Measurements from ENCODE around the gene LRP11.

The LRP11 gene

GRCh38 chr6:149863698-149864577, at the start of gene LRP11 (continued):
- TF ChIP-seq ZNF362 (tag by site-specific recombination; IDR thresholded peaks at IDR 0.05): no peak
- no peak for TF ChIP-seq PRDM1 (tag by site-specific recombination; IDR thresholded peaks at IDR 0.05)
- TF ChIP-seq PRDM4 (tag by site-specific recombination; IDR thresholded peaks at IDR 0.05): no peak
- TF ChIP-seq IKZF3 (tag by site-specific recombination; IDR thresholded peaks at IDR 0.05): 0 out of 2 replicates have a peak, but pooled peaks have one; percentile 21
- TF ChIP-seq ZNF146 (tag by site-specific recombination; IDR thresholded peaks at IDR 0.05): no peak
- TF ChIP-seq ZBTB48 (tag by site-specific recombination; IDR thresholded peaks at IDR 0.05): no peak; the same call in 1 of the 2 replicates
- no peak for TF ChIP-seq GLI4 (tag by site-specific recombination; IDR thresholded peaks at IDR 0.05)
- TF ChIP-seq ZNF2 (tag by site-specific recombination; IDR thresholded peaks at IDR 0.05): 0 out of 2 replicates have a peak, but pooled peaks have one; percentile 55
- TF ChIP-seq, protein P1, sequence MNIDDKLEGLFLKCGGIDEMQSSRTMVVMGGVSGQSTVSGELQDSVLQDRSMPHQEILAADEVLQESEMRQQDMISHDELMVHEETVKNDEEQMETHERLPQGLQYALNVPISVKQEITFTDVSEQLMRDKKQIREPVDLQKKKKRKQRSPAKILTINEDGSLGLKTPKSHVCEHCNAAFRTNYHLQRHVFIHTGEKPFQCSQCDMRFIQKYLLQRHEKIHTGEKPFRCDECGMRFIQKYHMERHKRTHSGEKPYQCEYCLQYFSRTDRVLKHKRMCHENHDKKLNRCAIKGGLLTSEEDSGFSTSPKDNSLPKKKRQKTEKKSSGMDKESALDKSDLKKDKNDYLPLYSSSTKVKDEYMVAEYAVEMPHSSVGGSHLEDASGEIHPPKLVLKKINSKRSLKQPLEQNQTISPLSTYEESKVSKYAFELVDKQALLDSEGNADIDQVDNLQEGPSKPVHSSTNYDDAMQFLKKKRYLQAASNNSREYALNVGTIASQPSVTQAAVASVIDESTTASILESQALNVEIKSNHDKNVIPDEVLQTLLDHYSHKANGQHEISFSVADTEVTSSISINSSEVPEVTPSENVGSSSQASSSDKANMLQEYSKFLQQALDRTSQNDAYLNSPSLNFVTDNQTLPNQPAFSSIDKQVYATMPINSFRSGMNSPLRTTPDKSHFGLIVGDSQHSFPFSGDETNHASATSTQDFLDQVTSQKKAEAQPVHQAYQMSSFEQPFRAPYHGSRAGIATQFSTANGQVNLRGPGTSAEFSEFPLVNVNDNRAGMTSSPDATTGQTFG (tag by site-specific recombination; IDR thresholded peaks at IDR 0.05; ENCODE audit: borderline replicate concordance): no peak
- TF ChIP-seq KLF17 (tag by site-specific recombination; IDR thresholded peaks at IDR 0.05): peak; percentile 89; the same call in 1 of the 2 replicates
- TF ChIP-seq KLF10 (tag by site-specific recombination; IDR thresholded peaks at IDR 0.05): peak; percentile 76; the same call in 1 of the 2 replicates
- TF ChIP-seq GFI1B (tag by site-specific recombination; IDR thresholded peaks at IDR 0.05): no peak
- peak; percentile 78; the same call in 1 of the 2 replicates for TF ChIP-seq KLF8 (tag by site-specific recombination; IDR thresholded peaks at IDR 0.05)
- no peak for TF ChIP-seq ZNF624 (tag by site-specific recombination; IDR thresholded peaks at IDR 0.05)
- no peak for TF ChIP-seq ZNF571 (tag by site-specific recombination; IDR thresholded peaks at IDR 0.05)
- TF ChIP-seq ZFP37 (tag by site-specific recombination; IDR thresholded peaks at IDR 0.05): 0 out of 2 replicates have a peak, but pooled peaks have one; percentile 37
- no peak for TF ChIP-seq ZNF112 (tag by site-specific recombination; IDR thresholded peaks at IDR 0.05)
- peak; percentile 51 for TF ChIP-seq ZIC2 (tag by site-specific recombination; IDR thresholded peaks at IDR 0.05)
- peak; percentile 77; the same call in 1 of the 2 replicates for TF ChIP-seq ZNF24 (tag by site-specific recombination; IDR thresholded peaks at IDR 0.05)
- TF ChIP-seq, protein P2, sequence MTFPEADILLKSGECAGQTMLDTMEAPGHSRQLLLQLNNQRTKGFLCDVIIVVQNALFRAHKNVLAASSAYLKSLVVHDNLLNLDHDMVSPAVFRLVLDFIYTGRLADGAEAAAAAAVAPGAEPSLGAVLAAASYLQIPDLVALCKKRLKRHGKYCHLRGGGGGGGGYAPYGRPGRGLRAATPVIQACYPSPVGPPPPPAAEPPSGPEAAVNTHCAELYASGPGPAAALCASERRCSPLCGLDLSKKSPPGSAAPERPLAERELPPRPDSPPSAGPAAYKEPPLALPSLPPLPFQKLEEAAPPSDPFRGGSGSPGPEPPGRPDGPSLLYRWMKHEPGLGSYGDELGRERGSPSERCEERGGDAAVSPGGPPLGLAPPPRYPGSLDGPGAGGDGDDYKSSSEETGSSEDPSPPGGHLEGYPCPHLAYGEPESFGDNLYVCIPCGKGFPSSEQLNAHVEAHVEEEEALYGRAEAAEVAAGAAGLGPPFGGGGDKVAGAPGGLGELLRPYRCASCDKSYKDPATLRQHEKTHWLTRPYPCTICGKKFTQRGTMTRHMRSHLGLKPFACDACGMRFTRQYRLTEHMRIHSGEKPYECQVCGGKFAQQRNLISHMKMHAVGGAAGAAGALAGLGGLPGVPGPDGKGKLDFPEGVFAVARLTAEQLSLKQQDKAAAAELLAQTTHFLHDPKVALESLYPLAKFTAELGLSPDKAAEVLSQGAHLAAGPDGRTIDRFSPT (tag by site-specific recombination; IDR thresholded peaks at IDR 0.05): peak; percentile 89
- no peak for TF ChIP-seq ZBTB11 (tag by site-specific recombination; conservative IDR thresholded peaks at IDR 0.05; ENCODE audit: low read depth)
- TF ChIP-seq, protein P3, sequence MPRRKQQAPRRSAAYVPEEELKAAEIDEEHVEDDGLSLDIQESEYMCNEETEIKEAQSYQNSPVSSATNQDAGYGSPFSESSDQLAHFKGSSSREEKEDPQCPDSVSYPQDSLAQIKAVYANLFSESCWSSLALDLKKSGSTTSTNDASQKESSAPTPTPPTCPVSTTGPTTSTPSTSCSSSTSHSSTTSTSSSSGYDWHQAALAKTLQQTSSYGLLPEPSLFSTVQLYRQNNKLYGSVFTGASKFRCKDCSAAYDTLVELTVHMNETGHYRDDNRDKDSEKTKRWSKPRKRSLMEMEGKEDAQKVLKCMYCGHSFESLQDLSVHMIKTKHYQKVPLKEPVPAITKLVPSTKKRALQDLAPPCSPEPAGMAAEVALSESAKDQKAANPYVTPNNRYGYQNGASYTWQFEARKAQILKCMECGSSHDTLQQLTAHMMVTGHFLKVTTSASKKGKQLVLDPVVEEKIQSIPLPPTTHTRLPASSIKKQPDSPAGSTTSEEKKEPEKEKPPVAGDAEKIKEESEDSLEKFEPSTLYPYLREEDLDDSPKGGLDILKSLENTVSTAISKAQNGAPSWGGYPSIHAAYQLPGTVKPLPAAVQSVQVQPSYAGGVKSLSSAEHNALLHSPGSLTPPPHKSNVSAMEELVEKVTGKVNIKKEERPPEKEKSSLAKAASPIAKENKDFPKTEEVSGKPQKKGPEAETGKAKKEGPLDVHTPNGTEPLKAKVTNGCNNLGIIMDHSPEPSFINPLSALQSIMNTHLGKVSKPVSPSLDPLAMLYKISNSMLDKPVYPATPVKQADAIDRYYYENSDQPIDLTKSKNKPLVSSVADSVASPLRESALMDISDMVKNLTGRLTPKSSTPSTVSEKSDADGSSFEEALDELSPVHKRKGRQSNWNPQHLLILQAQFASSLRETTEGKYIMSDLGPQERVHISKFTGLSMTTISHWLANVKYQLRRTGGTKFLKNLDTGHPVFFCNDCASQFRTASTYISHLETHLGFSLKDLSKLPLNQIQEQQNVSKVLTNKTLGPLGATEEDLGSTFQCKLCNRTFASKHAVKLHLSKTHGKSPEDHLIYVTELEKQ (tag by site-specific recombination; IDR thresholded peaks at IDR 0.05; ENCODE audit: borderline replicate concordance): no peak

Data from HEK293 (cell line).